Vagina (tissue), 2 donors: Measurements from ENCODE around the gene SYNE1. TPM values are rescaled to one million over a fixed set of nuclear protein-coding genes. Genes with fewer than 3 reads are reported as not detected.
A peak's percentile ranks its signal among the peaks of the same experiment; 100 is the strongest.

Experiments
- DNase-seq, 2 donors: peaks; one replicate each; pipeline ENCODE4 v3.0.0-alpha.2; 2017; ENCODE audit errors: extremely low spot score in 2 of 2
- H3K27ac ChIP-seq: fragments of 200-600 bp; sonication (generic); one replicate; pipeline ENCODE4 v1.5.1; 2019
- H3K27me3 ChIP-seq: fragments of 200-600 bp; sonication (generic); one replicate; pipeline ENCODE4 v1.5.1; 2019
- H3K36me3 ChIP-seq, 2 donors: fragments of 200-600 bp; sonication (generic); one replicate each; pipeline ENCODE4 v1.5.1; 2017 to 2019
- H3K4me1 ChIP-seq: fragments of 200-600 bp; sonication (generic); one replicate; pipeline ENCODE4 v1.5.1; 2019
- H3K4me3 ChIP-seq, 2 donors: fragments of 200-600 bp; sonication (generic); 1 replicate in 1 of 2; 2 replicates in 1 of 2; pipeline ENCODE4 v1.5.1; 2016 to 2019
- H3K9me3 ChIP-seq: fragments of 200-600 bp; sonication (generic); one replicate; pipeline ENCODE4 v1.5.1; 2019
- CTCF ChIP-seq, 3 experiments: fragments of 450-650 bp in 2 of 3; fragments of 200-600 bp in 1 of 3; sonication (generic) in 1 of 3; IDR thresholded peaks; one replicate each; pipeline ENCODE4 v1.5.1; 2017 to 2019; ENCODE audit warnings: antibody characterized with exemption in 3 of 3, mild to moderate bottlenecking in 2 of 3, moderate library complexity in 2 of 3
- POLR2A ChIP-seq, 2 donors: fragments of 450-650 bp; IDR thresholded peaks; one replicate each; pipeline ENCODE4 v1.6.1; 2017; ENCODE audit warnings: antibody characterized with exemption in 2 of 2, mild to moderate bottlenecking in 2 of 2, moderate library complexity in 2 of 2
- POLR2AphosphoS5 ChIP-seq, 2 donors: sonication (generic); formaldehyde crosslinking; IDR thresholded peaks; one replicate each; pipeline ENCODE4 v1.9.0; 2017; ENCODE audit warnings: antibody characterized with exemption in 2 of 2, mild to moderate bottlenecking in 2 of 2, low read depth in 1 of 2; ENCODE audit not compliant: insufficient read depth in 1 of 2
- intact Hi-C: fragments of 100-400 bp; cut with DNase I; formaldehyde crosslinking; loops from one replicate; pipeline ENCODE4 v1.15.1; 2023
- total RNA-seq: library from RNA; depleted of rRNA; stranded (reverse); fragments of >200 nt; gene quantifications from one replicate; pipeline ENCODE4 v1.2.3, GENCODE V29; 2016

Gene SYNE1
- total RNA-seq, 1 donor from 2014 or later, result 81.5 TPM

DNA sequence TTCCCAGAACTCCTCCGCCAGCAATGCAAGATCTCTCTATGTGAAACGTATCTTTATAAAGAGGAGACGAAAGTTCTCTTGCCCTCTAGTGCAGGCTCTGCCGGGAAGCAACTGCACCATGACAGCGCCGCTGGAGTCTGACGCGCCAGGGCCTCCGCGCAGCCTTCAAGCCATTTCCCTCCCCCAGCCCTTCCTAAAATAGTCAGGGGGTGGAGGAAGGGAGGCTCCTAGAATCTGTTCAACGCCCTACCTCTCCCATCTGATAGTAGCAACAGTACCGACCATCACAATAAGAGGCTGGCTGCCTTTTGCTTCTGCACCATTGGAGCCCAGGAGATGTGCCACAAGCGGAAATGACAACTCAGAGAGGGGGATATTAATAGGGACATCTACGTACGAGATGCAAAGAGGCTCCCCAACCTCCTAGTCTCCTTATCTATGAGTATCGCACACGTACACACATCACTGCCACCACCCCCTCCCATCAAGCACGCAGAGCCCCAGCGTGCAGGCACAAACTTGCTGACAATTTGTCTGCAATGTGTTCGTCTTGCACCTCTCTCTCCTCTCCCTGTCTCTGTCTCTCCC is 1.0 kb downstream of the SYNE1 start:
- Histone ChIP-seq H3K36me3 (no peaks in the 10 kb centered on the region), H3K9me3 (no peaks in the 10 kb centered on the region), H3K27me3 (no peaks in the 10 kb centered on the region), H3K4me1 (peaks cover 9% of the 10 kb centered on the region), H3K27ac (peak overlapping the region; percentile 87), H3K4me3 (peak overlapping the region; percentile 52 to 64)
- TF ChIP-seq CTCF (IDR thresholded peaks at IDR 0.05), result no peak
- TF ChIP-seq POLR2AphosphoS5 (IDR thresholded peaks at IDR 0.05; ENCODE audit: insufficient read depth in 1 of 2, low read depth in 1 of 2), result peak; percentile 43 to 62
- no peak for TF ChIP-seq POLR2A (IDR thresholded peaks at IDR 0.05)
- DNase-seq, result no peak
- intact Hi-C loops, result no loop called here

GRCh38 chr6:152634773-152635172 is 2.4 kb downstream of the SYNE1 start:
- H3K27ac ChIP-seq, result no peak overlapping the region
- intact Hi-C loops, result no loop called here
- no peaks in the 10 kb centered on the region for H3K9me3 ChIP-seq
- no peak for TF ChIP-seq POLR2A (IDR thresholded peaks at IDR 0.05)
- no peak for TF ChIP-seq POLR2AphosphoS5 (IDR thresholded peaks at IDR 0.05; ENCODE audit: insufficient read depth in 1 of 2, low read depth in 1 of 2)
- no peak for TF ChIP-seq CTCF (IDR thresholded peaks at IDR 0.05)
- peaks cover 9% of the 10 kb centered on the region for H3K4me1 ChIP-seq
- H3K36me3 ChIP-seq, result no peaks in the 10 kb centered on the region
- H3K27me3 ChIP-seq, result no peaks in the 10 kb centered on the region
- no peak overlapping the region for H3K4me3 ChIP-seq
- DNase-seq, result no peak

GRCh38 chr6:152632121-152632782 is 4.9 kb downstream of the SYNE1 start:
- Histone ChIP-seq H3K27ac (no peak overlapping the region), H3K36me3 (no peaks in the 10 kb centered on the region), H3K4me1 (peaks cover 9% of the 10 kb centered on the region), H3K4me3 (no peak overlapping the region), H3K9me3 (no peaks in the 10 kb centered on the region), H3K27me3 (no peaks in the 10 kb centered on the region)
- intact Hi-C loops, result no loop called here
- no peak for TF ChIP-seq CTCF (IDR thresholded peaks at IDR 0.05)
- DNase-seq, result no peak

DNA sequence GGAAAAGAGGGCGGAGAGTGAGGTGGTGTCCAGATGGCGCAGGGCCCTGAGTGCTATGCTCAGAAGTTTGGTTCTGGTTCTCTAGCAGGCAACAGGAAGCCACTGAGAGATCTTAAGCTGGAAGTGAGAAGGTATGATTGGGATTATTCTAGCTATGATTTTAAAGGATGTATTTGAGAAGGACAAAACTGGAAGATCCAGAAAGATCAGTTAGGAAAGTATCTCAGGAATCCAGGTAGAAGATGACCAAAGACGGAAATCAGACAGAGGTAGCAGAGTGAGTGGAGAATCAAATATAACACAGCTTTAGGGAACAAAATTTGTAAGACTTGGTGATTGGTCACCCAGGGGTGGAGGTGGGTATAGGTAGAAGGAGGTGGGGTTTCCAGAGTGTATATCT is 5.8 kb downstream of the SYNE1 start:
- Histone ChIP-seq H3K4me3 (no peak overlapping the region), H3K36me3 (peaks cover 0 to 3% of the 10 kb centered on the region in 2 donors), H3K9me3 (no peaks in the 10 kb centered on the region), H3K27ac (no peak overlapping the region), H3K4me1 (no peaks in the 10 kb centered on the region), H3K27me3 (no peaks in the 10 kb centered on the region)
- intact Hi-C loops, result no loop called here
- DNase-seq, result no peak
- TF ChIP-seq POLR2A (IDR thresholded peaks at IDR 0.05) (no peak), POLR2AphosphoS5 (IDR thresholded peaks at IDR 0.05; ENCODE audit: insufficient read depth in 1 of 2, low read depth in 1 of 2) (no peak), CTCF (IDR thresholded peaks at IDR 0.05) (no peak)

DNA sequence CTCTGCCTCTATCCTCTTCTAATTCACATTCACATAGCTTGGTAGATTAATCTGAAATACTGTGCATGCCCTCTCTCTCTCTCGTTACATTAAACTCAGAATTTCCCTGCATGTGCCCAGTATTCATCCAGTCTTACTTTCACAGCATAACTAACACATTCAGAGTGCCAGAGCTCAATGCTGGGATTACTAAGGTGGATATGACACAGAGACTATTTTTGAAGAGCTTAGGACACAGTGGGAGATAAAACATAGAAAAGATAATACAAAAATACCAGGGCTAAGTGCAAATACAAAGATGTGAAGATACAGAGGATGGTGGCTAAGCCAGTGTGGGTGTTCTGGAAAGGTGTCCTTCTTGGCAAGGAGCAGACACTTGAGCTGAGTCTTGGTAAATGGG is 6.3 kb downstream of the SYNE1 start:
- H3K4me3 ChIP-seq, result no peak overlapping the region
- TF ChIP-seq POLR2A (IDR thresholded peaks at IDR 0.05) (no peak), POLR2AphosphoS5 (IDR thresholded peaks at IDR 0.05; ENCODE audit: insufficient read depth in 1 of 2, low read depth in 1 of 2) (no peak), CTCF (IDR thresholded peaks at IDR 0.05) (no peak)
- no peak for DNase-seq
- H3K9me3 ChIP-seq, result no peaks in the 10 kb centered on the region
- H3K4me1 ChIP-seq, result no peaks in the 10 kb centered on the region
- intact Hi-C loops, result no loop called here
- H3K27me3 ChIP-seq, result no peaks in the 10 kb centered on the region
- peaks cover 0 to 3% of the 10 kb centered on the region in 2 donors for H3K36me3 ChIP-seq
- no peak overlapping the region for H3K27ac ChIP-seq
